Activated T-cell treated with anti-CD3 and anti-CD28 coated beads, Interleukin-2, amount 50 U/mL, for 24 hours (primary cell): ENCODE measurements around the gene HSPB9.
A peak's percentile ranks its signal among the peaks of the same experiment; 100 is the strongest.

Source experiments
- DNase-seq: peaks from one replicate; pipeline ENCODE4 v3.0.0-alpha.2; 2020
- H3K27ac Mint-ChIP-seq: 2 replicates; pipeline ENCODE4 v1.8.0; 2020; ENCODE audit warnings: mild to moderate bottlenecking, mixed read lengths
- H3K27me3 Mint-ChIP-seq: 2 replicates; pipeline ENCODE4 v1.8.0; 2020; ENCODE audit warnings: mixed read lengths
- H3K36me3 Mint-ChIP-seq: 2 replicates; pipeline ENCODE4 v1.8.0; 2020; ENCODE audit warnings: low read depth, mixed read lengths
- H3K4me1 Mint-ChIP-seq: 2 replicates; pipeline ENCODE4 v1.8.0; 2020; ENCODE audit warnings: low read depth, mixed read lengths
- H3K4me3 Mint-ChIP-seq: 2 replicates; pipeline ENCODE4 v1.8.0; 2020; ENCODE audit warnings: mild to moderate bottlenecking, moderate library complexity, mixed read lengths
- H3K9me3 Mint-ChIP-seq: 2 replicates; pipeline ENCODE4 v1.8.0; 2020; ENCODE audit warnings: mixed read lengths

HSPB9 gene

DNA sequence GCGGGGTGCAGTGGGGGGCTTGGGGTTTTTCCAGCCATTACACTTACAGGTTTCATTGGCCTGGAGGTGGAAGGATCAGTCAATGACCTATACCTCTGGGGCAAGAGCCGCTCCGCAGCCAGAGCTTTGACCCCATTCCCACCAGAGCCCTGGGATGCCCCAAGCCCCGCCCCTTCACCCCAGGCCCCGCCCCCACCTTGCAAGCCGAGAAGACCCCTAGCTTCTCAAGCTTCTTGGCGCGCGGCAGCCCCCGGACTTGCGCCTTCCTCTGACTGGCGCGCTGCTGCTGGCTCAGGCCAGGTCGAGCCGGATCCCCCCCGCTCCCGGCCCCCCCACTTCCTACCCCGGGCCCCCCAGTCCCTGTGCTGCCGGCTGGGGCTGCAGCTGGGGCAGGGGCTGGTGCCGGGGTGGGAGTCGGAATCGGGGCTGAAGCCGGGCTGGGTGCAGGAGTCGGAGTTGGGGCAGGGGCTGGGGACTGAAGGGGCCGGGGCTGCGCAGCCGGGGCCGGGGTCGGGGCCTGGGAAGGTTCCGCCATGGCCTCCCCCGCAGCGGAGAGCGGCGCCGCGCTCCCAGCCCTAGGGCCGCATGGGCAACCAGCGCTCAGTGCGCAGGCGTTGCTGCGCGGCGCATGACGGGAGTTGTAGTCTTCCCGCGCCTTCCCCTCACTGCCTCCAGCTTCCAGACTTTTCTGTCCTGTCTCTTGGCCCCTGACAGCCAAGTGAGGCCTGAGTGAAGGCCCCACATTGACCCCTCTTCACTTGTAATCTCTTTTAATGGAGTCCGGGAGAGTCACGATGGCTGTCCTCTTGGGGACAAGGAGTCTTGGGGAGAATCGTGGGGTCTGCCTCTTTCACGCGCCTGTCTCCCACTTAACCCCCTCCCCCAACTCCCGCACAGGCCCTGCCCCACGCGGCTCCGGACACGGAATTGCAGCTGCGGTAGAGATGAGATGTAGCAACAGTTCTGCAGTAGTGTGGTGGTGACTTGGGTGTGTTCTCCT, 1.5 kb upstream of the HSPB9 start, which contains the start of gene KAT2A:
Gene KAT2A (minus strand): TSS at position 598 of the 1,000 bp plus-strand sequence. CDS start 63 bp downstream, at position 535.
- H3K4me3 Mint-ChIP-seq: peak within 1 kb of the TSS; percentile 77
- H3K36me3 Mint-ChIP-seq: peaks cover 77% of the 10 kb centered on the region
- no peaks in the 10 kb centered on the region for H3K27me3 Mint-ChIP-seq
- peaks cover 34% of the 10 kb centered on the region for H3K4me1 Mint-ChIP-seq
- peak within 1 kb of the TSS; percentile 89 for H3K27ac Mint-ChIP-seq
- DNase-seq: peak; percentile 86
- no peaks in the 10 kb centered on the region for H3K9me3 Mint-ChIP-seq

DNA sequence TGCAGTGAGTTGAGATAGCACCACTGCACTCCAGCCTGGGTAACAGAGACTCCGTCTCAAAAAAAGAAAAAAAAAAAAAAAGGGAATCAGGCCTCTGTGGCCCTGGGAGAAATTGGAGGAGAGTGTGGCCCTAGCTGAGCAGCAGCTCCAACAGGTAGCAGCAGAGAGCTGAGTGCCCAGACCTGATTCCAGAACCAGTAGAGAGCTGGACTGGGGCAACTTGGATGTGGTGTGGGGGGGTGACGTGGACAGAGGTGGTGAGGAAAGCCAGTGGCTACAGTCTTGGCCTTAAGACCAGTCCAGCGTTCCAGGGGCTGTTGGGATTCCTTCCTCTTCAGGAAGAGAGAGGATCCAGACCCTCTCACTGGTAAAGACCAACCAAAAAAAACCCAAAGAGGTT, 1.7 kb downstream of the HSPB9 start:
- H3K36me3 Mint-ChIP-seq: peaks cover 77% of the 10 kb centered on the region
- no peak for DNase-seq
- H3K27me3 Mint-ChIP-seq: no peaks in the 10 kb centered on the region
- no peak overlapping the region for H3K27ac Mint-ChIP-seq
- H3K4me3 Mint-ChIP-seq: no peak overlapping the region
- no peaks in the 10 kb centered on the region for H3K9me3 Mint-ChIP-seq
- H3K4me1 Mint-ChIP-seq: peaks cover 23% of the 10 kb centered on the region

DNA sequence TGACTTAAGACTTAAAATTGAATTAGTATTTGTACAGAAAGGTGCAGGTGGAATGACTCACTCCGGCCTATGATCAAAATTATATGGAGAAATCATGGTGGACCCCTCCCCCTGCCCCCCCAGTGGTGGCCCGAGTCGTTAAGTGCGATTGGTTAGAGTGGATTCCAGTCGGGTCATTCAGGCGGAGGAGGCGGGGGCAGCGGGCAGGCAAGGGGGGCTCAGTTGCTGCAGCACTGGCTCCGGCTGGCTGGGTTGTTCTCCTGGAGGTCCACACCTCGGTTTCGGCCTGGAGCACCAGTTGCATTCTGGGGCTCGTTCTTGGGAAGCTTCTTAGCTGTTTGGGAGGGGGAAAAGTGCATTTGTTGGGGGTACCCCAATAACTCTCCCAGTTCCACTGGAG, 3.0 kb downstream of the HSPB9 start:
- H3K27me3 Mint-ChIP-seq: no peaks in the 10 kb centered on the region
- H3K4me3 Mint-ChIP-seq: no peak overlapping the region
- H3K9me3 Mint-ChIP-seq: no peaks in the 10 kb centered on the region
- H3K36me3 Mint-ChIP-seq: peaks cover 78% of the 10 kb centered on the region
- H3K27ac Mint-ChIP-seq: no peak overlapping the region
- no peak for DNase-seq
- H3K4me1 Mint-ChIP-seq: peaks cover 12% of the 10 kb centered on the region

DNA sequence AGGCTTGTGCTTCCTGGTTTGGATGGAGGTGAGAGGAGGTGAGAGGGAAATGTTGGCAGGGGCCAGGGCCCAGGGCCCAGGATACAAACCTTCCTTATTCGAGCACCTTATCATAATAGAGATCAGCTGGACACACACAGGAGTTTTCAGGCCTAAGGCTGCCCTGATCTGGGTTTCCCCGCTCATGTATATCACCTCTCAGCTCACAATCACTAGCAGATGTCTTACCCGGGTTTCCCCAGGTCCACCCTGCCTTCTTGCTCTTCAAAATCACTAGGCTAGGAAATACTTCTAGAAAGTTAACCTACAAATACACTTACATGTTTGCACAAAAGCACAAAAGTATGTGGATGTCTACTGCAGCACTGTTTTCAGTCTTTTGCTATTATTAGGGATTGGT, 4.2 kb downstream of the HSPB9 start:
- no peak for DNase-seq
- no peak overlapping the region for H3K4me3 Mint-ChIP-seq
- H3K36me3 Mint-ChIP-seq: peaks cover 85% of the 10 kb centered on the region
- peak overlapping the region; percentile 7 for H3K27ac Mint-ChIP-seq
- no peaks in the 10 kb centered on the region for H3K9me3 Mint-ChIP-seq
- peaks cover 17% of the 10 kb centered on the region for H3K4me1 Mint-ChIP-seq
- H3K27me3 Mint-ChIP-seq: no peaks in the 10 kb centered on the region

DNA sequence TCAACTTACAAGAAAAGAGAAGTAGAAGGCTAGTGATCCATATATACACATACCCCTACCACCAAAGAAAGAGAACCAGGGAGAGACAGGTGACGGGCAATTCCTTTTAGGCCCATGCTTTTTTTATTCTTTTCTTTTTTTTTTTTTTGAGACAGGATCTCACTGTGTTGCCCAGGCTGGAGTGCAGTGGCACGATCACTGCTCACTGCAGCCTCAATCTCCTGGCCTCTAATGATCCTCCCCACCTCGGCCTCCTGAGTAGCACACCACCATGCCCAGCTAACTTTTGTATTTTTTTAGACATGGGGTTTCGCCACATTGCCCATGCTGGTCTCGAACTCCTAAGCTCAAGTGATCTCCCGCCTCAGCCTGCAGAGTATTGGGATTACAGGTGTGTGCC, 4.8 kb downstream of the HSPB9 start:
- Mint-ChIP-seq H3K4me1 (peaks cover 23% of the 10 kb centered on the region), H3K4me3 (no peak overlapping the region), H3K27ac (peak overlapping the region; percentile 42), H3K36me3 (peaks cover 84% of the 10 kb centered on the region), H3K27me3 (no peaks in the 10 kb centered on the region), H3K9me3 (no peaks in the 10 kb centered on the region)
- no peak for DNase-seq

DNA sequence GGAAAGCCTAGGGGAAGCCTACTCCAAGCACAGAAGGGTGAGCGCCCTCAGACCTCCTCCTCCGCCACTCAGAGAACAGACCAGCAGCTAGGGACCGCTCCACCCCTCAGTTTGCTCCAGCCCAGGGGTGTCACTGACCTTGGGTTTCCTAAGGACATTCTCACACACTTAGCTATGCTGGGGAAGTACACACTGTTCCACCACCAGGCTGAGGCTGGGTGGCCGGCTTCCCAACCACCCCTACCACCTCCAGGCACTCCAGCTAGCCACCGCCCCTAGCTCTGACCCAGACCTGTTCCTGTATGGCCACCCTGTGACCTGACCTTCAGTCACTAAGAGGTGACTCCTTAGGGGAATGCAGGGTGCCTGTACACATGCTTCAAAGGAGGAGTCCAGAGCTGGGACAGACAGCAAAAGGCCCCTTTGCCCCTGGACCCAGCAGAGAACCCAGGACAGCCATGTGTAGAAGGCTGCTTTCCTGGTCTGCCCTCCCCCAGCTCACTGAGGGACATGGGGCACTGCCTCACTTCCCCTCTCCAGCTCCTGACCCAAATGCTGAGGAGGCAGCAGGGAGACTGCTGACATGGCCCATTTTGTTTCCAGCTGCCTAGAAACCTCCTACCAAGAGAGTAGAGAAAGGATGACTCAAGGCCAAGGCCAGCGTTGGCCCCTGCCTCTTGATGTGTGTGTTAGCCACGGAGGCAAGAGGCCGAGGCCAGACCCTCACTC, 6.7 kb downstream of the HSPB9 start:
- DNase-seq: no peak
- Mint-ChIP-seq H3K4me3 (no peak overlapping the region), H3K9me3 (no peaks in the 10 kb centered on the region), H3K36me3 (peaks cover 91% of the 10 kb centered on the region), H3K4me1 (peaks cover 41% of the 10 kb centered on the region), H3K27ac (peak overlapping the region; percentile 85), H3K27me3 (no peaks in the 10 kb centered on the region)

DNA sequence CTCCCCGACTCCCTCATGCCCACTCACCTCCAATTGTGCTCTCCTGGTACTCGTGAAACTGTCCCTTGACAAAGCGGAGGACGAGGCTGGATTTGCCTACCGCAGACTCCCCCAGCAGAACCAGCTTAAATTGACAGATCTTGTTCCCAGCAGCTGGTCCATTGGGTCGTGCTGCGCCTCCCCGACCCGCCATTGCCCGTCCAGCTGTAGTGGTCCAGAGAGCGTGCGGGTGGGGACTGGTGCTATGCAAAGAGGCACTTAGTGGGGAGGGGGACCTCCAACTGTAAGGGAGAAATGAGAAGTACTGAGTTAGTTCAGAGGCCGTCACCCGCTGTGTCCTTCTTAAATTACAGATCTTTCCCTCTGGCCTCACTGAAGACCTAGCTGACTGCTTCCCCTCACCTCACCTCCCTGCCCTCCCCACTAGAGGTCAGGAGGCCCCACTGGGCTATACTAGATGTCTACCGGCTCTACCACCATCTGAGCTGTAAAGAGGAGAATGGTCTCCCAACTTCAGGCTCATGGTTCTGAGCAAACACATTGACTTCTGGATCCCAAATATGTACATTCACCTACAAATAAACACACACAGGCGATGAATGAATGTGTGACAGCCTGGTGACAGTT, 7.8 kb downstream of the HSPB9 start:
- DNase-seq: no peak
- Mint-ChIP-seq H3K4me3 (no peak overlapping the region), H3K4me1 (peaks cover 50% of the 10 kb centered on the region), H3K36me3 (peaks cover 92% of the 10 kb centered on the region), H3K9me3 (no peaks in the 10 kb centered on the region), H3K27me3 (no peaks in the 10 kb centered on the region), H3K27ac (peak overlapping the region; percentile 82)

DNA sequence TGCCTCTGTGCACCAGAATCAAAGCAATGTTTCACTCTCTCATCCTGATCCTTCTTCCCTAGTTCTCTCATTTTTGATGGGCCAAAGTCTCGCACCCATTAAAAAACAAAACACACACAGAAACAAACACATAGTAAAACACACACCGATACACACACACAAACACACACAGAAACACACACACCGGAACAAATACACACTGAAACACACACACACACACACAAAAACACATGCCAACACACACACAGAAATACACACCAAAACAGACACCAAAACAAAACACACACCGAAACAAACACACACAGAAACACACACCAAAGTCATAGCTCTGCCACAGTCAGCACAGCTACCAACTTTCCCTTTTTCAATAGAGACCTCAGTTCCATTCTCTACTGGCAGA, 8.6 kb downstream of the HSPB9 start:
- H3K36me3 Mint-ChIP-seq: peaks cover 92% of the 10 kb centered on the region
- no peaks in the 10 kb centered on the region for H3K9me3 Mint-ChIP-seq
- H3K4me1 Mint-ChIP-seq: peaks cover 58% of the 10 kb centered on the region
- H3K4me3 Mint-ChIP-seq: no peak overlapping the region
- H3K27ac Mint-ChIP-seq: peak overlapping the region; percentile 82
- DNase-seq: no peak
- no peaks in the 10 kb centered on the region for H3K27me3 Mint-ChIP-seq

DNA sequence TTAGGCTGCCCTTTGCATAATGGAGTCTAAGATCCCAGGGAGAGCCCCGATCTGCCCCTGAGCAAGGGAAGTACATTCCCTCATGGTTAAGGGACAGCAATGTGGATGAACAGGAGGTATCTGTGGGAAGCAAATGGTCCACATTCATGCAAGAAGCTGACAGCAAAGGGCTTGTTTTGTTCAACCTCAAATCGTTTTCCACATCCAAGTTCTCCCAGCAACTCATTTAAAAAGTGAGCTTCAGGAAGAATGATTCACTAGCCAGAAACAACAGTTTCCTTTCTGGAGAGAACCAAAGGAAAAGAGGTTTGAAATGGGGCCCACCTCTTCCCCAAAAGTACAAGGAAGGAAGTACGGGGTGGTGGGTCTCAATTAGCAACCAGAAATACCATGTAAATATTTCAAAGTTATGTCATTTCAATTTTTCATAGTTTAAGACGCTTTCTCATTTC, 9.4 kb downstream of the HSPB9 start:
- peaks cover 64% of the 10 kb centered on the region for H3K4me1 Mint-ChIP-seq
- H3K9me3 Mint-ChIP-seq: no peaks in the 10 kb centered on the region
- H3K27me3 Mint-ChIP-seq: no peaks in the 10 kb centered on the region
- no peak for DNase-seq
- H3K4me3 Mint-ChIP-seq: no peak overlapping the region
- peaks cover 93% of the 10 kb centered on the region for H3K36me3 Mint-ChIP-seq
- peak overlapping the region; percentile 88 for H3K27ac Mint-ChIP-seq

DNA sequence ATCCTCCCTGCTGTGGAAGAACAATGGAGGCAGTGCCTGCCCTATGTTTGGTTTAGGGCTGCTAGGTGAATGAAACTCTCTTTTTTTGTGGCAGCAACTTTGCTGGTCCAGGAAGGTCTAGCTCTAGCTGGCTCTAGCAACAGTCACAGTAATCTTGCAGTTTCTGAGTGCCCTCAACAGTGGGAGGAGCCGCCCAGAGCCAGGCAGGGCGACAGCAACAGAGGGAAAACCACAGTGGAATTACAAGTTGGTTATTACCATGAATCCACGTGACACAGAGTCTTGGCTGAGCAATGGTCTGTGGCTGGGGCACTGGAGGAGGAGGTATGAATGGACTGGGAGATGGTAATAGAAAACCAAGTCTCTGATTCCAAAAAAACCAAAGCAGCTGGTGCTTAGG, 10.3 kb downstream of the HSPB9 start:
- Mint-ChIP-seq H3K9me3 (no peaks in the 10 kb centered on the region), H3K4me3 (no peak overlapping the region), H3K27ac (peak overlapping the region; percentile 88), H3K4me1 (peaks cover 65% of the 10 kb centered on the region), H3K27me3 (no peaks in the 10 kb centered on the region), H3K36me3 (peaks cover 92% of the 10 kb centered on the region)
- no peak for DNase-seq

DNA sequence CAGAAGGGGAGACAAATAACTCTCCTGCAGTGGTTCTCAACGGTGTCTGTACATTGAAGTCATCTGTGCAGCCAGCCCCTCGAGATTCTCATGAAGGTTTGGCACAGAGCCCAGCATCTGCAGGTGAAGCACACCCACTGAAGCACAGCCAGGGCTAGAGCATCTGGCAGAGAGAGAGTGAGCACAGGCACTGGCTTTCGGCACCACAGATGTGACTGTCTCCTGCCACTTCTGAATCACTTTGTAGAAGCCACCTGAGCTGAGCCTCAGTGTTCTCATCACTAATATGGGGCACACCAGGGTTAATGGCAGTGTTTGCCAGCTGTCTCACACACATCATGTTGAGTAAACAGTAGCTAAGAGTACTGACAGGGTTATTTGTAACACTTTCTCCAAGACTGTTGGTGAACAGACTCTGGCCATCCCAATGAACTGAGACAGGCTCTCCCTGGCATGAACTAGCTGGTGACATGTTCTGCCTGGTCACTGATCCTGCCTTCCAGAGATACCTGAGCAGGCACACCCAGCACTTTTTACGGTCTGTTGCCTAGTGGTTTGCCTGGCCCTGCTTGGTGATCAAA, 10.9 kb downstream of the HSPB9 start:
- Mint-ChIP-seq H3K9me3 (no peaks in the 10 kb centered on the region), H3K27me3 (no peaks in the 10 kb centered on the region), H3K4me3 (no peak overlapping the region), H3K4me1 (peaks cover 66% of the 10 kb centered on the region), H3K27ac (peak overlapping the region; percentile 88), H3K36me3 (peaks cover 90% of the 10 kb centered on the region)
- DNase-seq: no peak

DNA sequence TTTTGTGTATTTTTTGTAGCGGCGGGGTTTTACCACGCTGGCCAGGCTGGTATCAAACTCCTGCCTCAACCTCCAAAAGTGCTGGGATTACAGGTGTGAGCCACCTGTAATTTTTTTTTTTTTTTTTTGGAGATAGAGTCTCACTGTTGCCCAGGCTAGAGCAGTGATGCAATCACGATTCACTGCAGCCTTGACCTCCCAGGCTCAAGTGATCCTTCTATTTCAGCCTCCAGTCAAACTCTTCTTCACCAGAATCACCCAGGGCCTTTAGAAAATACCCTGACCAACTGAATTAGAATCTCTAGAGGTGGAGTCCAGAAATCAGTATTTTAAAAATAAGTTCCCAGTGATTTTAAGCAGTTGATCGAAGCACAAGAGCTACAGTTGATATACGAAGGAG, 12.5 kb downstream of the HSPB9 start:
- no peaks in the 10 kb centered on the region for H3K9me3 Mint-ChIP-seq

DNA sequence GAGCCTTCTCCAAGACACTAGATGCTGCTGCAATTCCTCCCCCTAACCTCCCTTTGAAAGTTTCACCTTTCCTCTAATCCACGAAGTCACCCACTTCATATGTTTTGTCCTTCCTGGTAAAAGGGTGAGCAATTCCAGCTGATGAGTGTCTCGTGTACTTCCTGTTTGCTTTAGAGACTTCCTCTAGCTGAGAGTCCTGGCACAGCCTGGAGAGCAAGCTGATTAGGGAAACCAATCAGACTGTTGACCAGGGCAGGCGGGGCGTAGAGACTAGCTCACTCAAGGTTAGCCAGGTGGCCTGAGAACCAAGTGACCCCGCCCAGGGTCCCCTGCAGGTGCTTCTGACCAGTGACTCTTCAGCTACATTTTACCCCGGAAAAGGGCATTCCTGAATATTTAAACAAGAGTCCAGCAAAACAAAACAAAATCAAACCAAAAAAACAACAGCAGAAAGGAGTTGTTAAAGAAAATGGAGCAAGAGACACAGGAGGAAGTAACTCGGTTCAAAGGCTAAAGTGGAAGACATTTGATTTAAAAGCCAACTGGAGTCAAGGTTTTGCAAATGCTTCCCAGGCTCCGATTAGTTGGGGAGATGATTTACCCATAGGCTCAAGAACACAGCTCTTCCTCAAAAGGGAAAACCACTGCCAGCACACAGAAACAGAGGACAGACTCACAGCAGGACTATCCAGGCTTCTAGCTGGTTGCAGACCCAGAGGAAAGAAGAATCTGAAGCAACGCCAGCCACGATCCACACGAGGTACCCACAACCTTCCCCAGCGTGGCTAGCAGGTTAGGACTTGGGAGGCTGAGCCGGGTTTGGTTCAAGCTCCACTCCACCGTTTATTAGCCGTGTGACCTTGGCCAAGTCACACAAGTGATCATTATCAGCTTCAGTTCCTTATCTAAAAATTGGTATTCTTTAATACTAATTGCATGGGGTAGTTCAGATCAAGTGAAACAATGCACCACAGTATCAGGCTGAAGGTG, 13.4 kb downstream of the HSPB9 start:
- Mint-ChIP-seq H3K4me3 (no peak overlapping the region), H3K36me3 (peaks cover 77% of the 10 kb centered on the region), H3K9me3 (no peaks in the 10 kb centered on the region), H3K27me3 (no peaks in the 10 kb centered on the region), H3K4me1 (peaks cover 77% of the 10 kb centered on the region), H3K27ac (peak overlapping the region; percentile 83)
- DNase-seq: no peak

More for the DNA sequence above, 12.5 kb downstream of the HSPB9 start:
- H3K27me3 Mint-ChIP-seq: no peaks in the 10 kb centered on the region
- no peak for DNase-seq
- H3K36me3 Mint-ChIP-seq: peaks cover 81% of the 10 kb centered on the region
- no peak overlapping the region for H3K4me3 Mint-ChIP-seq
- H3K4me1 Mint-ChIP-seq: peaks cover 77% of the 10 kb centered on the region
- peak overlapping the region; percentile 83 for H3K27ac Mint-ChIP-seq
